ENCODE data around the gene PPP2R2B.

Gene PPP2R2B

GRCh38 chr5:146796911-146797310, 81.6 kb downstream of the PPP2R2B start:
- no peak for TF ChIP-seq ZNF274 (IDR thresholded peaks at IDR 0.05; ENCODE audit: low read depth, low read length)
- no peak overlapping the region for H3K4me3 ChIP-seq (ENCODE audit: low read length)

GRCh38 chr5:146796144-146796543, 82.4 kb downstream of the PPP2R2B start:
- no peak for TF ChIP-seq ZNF274 (IDR thresholded peaks at IDR 0.05; ENCODE audit: low read depth, low read length)
- no peak overlapping the region for H3K4me3 ChIP-seq (ENCODE audit: low read length)

GRCh38 chr5:146794326-146795029, 84.1 kb downstream of the PPP2R2B start:
- TF ChIP-seq ZNF274 (IDR thresholded peaks at IDR 0.05; ENCODE audit: low read depth, low read length), result no peak
- H3K4me3 ChIP-seq (ENCODE audit: low read length), result no peak overlapping the region

- H3K4me3 ChIP-seq (ENCODE audit: low read length), result no peak overlapping the region
- TF ChIP-seq ZNF274 (IDR thresholded peaks at IDR 0.05; ENCODE audit: low read depth, low read length), result no peak
Measured at GRCh38 chr5:146793709-146794108, 84.8 kb downstream of the PPP2R2B start.

GRCh38 chr5:146791471-146791870, 87.1 kb downstream of the PPP2R2B start:
- H3K4me3 ChIP-seq (ENCODE audit: low read length), result no peak overlapping the region
- TF ChIP-seq ZNF274 (IDR thresholded peaks at IDR 0.05; ENCODE audit: low read depth, low read length), result no peak

GRCh38 chr5:146789712-146790653, 88.6 kb downstream of the PPP2R2B start:
- no peak for TF ChIP-seq ZNF274 (IDR thresholded peaks at IDR 0.05; ENCODE audit: low read depth, low read length)
- no peak overlapping the region for H3K4me3 ChIP-seq (ENCODE audit: low read length)

GRCh38 chr5:146788898-146789297, 89.7 kb downstream of the PPP2R2B start:
- TF ChIP-seq ZNF274 (IDR thresholded peaks at IDR 0.05; ENCODE audit: low read depth, low read length), result no peak
- H3K4me3 ChIP-seq (ENCODE audit: low read length), result no peak overlapping the region

GRCh38 chr5:146785065-146785464, 93.5 kb downstream of the PPP2R2B start:
- no peak for TF ChIP-seq ZNF274 (IDR thresholded peaks at IDR 0.05; ENCODE audit: low read depth, low read length)

GRCh38 chr5:146781157-146781556, 97.4 kb downstream of the PPP2R2B start:
- no peak overlapping the region for H3K4me3 ChIP-seq (ENCODE audit: low read length)
- TF ChIP-seq ZNF274 (IDR thresholded peaks at IDR 0.05; ENCODE audit: low read depth, low read length), result no peak

More at GRCh38 chr5:146785065-146785464, 93.5 kb downstream of the PPP2R2B start:
- no peak overlapping the region for H3K4me3 ChIP-seq (ENCODE audit: low read length)

GRCh38 chr5:146779211-146779869, 99.2 kb downstream of the PPP2R2B start:
- TF ChIP-seq ZNF274 (IDR thresholded peaks at IDR 0.05; ENCODE audit: low read depth, low read length), result no peak
- no peak overlapping the region for H3K4me3 ChIP-seq (ENCODE audit: low read length)

GRCh38 chr5:146778795-146779194, 99.8 kb downstream of the PPP2R2B start:
- no peak overlapping the region for H3K4me3 ChIP-seq (ENCODE audit: low read length)
- TF ChIP-seq ZNF274 (IDR thresholded peaks at IDR 0.05; ENCODE audit: low read depth, low read length), result no peak

GRCh38 chr5:146778261-146778660, 100.3 kb downstream of the PPP2R2B start:
- H3K4me3 ChIP-seq (ENCODE audit: low read length), result no peak overlapping the region
- TF ChIP-seq ZNF274 (IDR thresholded peaks at IDR 0.05; ENCODE audit: low read depth, low read length), result no peak

GRCh38 chr5:146772881-146773466, 105.6 kb downstream of the PPP2R2B start:
- TF ChIP-seq ZNF274 (IDR thresholded peaks at IDR 0.05; ENCODE audit: low read depth, low read length), result no peak
- no peak overlapping the region for H3K4me3 ChIP-seq (ENCODE audit: low read length)

- H3K4me3 ChIP-seq (ENCODE audit: low read length), result no peak overlapping the region
- TF ChIP-seq ZNF274 (IDR thresholded peaks at IDR 0.05; ENCODE audit: low read depth, low read length), result no peak
Measured at GRCh38 chr5:146770980-146771379, 107.6 kb downstream of the PPP2R2B start.

Data from GM08714 (cell line).